AG08396 (cell line): ENCODE data around the gene ITGA6.

ENCODE experiments used
- DNase-seq: peaks from one replicate; pipeline ENCODE4 v3.0.0; 2012; ENCODE audit warnings: low spot score, mixed read lengths

ITGA6 gene

DNA sequence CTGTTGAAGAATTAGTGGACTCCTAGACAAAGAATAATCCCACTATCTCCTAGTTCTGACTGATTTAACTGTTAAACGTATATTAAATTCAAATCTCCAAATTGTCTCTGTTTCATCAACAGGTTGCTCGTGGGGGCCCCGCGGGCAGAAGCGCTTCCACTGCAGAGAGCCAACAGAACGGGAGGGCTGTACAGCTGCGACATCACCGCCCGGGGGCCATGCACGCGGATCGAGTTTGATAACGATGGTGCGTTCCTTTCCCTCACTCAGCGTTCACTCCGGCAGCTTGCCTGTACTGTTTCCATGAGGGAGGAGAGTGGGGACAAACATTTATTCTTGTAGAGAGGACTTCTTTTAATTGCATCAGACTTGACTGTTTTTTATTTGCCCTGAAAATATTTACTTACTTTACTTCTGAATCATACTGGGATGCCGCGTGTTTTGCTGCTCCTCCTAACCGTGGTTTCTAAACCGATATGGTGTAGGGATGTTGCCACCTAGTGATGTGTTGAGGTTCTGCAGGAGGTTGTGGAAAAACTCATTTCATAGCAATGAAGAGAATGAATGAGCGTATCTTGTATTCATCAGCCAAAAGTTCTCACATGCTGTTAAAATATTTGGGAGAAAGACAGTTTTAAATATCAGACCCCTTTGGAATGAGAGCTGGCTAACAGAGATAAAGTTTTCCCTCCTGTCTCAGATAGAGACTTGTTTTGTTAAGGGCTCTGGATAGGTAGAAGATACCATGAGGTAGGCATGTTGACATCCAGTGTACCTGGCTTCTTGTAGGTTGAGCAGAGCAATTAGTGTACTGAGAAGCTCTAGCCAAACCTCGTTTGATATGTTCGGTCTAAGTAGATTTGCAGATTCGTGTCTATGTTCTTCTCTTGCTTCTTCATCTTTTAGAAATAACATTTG, 38.3 kb downstream of the ITGA6 start:
- peak; percentile 71 for DNase-seq

DNA sequence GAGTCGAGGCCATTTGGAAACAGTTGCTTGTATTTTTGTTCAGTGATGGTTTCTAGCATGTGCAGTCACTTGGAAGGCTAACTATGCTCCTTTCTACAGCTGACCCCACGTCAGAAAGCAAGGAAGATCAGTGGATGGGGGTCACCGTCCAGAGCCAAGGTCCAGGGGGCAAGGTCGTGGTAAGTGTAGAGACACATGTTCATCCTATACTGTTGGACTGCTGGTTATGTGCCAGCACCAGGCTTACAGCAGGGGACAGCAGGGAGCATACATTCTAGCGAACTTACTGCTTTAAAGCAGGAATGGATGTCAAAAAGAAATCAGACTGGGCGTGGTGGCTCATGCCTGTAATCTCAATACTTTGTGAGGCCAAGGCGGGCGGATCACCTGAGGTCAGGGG, 40.0 kb downstream of the ITGA6 start:
- no peak for DNase-seq

DNA sequence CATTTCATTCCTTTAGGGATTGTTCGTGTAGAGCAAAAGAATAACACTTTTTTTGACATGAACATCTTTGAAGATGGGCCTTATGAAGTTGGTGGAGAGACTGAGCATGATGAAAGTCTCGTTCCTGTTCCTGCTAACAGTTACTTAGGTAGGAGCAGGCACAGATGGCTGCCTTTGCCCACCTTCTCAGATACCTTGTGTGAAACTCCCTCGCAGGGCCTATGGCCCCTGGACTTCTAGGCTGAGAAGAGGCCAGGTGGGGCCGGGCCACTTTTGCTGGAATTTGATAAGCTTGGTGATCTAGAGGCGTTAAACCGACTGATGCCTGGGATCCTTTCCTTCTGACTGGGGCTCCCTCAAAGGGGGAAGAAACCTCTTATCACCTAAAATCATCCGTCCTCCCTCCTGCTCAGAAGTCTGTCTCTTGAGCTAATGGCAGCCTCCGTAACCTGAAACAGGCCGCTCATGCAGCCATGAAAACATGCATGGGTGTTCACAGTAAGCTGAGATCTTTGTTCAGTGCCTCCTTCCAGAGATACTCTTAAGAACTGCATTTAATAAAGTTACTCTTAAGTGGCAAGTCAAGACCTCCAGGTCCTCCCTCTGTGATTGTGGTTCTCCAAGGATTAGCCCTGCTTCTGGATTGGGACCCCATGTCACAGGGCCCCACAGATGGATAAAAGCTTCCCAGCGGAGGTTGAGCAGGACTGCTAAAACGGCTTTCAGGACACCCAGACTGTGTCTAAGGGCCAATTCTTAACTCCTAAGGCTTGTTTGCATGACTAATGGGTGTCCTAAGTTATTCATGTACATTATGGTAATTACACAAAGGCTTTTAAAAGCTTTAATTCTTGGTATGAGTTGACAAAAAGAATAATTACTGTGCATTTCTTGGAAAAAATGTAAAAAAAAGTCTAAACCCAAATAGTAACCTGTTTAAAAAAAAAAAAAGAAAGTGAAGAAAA, 43.9 kb downstream of the ITGA6 start:
- no peak for DNase-seq

DNA sequence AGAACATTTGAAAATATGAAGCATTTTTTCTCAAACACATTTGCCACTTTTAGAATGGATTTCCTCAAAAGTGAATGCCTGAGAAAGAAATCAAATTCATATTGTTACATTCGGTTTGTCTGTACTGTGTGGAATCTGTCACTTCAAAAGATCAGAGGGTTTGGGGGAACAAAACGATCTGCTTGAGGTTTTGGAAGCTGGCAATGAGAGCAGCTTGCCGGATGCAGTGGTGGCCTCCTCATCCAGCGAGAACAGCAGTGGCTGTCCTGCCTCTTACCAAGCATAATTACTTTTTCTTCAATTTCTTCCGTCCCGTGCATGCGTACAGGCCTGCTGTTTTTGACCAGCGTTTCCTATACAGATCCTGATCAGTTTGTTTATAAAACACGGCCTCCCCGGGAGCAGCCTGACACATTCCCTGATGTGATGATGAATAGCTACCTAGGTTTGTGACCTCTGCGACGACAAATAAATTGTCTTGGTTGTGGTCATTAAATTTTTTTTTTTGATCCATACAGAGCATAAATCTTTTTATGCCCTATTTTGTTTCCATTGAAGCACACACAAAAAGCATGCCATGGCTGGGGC, 45.2 kb downstream of the ITGA6 start:
- DNase-seq = no peak

DNA sequence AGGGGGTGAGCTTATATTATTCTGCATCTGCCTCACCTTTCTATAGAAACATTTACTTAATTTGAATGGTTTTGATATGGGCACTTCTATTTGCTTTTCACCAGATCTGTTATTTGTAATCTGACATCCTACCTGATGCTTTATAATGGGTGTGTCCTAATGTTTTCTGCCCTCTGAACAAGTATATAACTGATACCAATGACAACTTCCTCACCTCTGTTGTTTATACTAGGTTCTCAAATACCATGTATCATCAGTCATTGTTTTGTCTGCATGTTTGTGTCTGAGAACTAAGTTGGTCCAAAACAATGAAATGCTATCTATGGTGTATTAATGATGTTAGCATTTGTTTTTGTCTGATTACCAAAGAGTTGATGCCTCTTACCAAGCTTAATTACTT, 45.8 kb downstream of the ITGA6 start:
- no peak for DNase-seq

DNA sequence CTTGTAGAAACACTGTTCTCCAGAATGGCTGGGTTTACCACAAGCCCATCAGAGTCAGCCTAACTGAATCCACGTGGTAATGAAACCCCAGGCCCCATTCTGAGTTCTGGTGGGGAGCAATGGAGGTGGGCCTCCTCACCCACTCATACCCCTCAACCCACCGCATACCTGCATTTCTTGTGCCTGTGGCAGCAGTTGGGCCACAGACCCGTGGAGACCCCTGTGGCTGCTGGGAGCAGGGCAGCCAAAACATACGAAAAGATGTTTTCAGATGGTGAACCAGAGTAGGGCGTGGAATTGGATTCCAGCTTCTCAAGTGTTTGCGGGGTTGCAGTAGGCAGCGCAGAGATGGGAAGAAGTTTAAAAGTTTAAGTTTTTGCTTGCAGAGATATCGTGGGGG, 51.0 kb downstream of the ITGA6 start:
- DNase-seq = no peak

DNA sequence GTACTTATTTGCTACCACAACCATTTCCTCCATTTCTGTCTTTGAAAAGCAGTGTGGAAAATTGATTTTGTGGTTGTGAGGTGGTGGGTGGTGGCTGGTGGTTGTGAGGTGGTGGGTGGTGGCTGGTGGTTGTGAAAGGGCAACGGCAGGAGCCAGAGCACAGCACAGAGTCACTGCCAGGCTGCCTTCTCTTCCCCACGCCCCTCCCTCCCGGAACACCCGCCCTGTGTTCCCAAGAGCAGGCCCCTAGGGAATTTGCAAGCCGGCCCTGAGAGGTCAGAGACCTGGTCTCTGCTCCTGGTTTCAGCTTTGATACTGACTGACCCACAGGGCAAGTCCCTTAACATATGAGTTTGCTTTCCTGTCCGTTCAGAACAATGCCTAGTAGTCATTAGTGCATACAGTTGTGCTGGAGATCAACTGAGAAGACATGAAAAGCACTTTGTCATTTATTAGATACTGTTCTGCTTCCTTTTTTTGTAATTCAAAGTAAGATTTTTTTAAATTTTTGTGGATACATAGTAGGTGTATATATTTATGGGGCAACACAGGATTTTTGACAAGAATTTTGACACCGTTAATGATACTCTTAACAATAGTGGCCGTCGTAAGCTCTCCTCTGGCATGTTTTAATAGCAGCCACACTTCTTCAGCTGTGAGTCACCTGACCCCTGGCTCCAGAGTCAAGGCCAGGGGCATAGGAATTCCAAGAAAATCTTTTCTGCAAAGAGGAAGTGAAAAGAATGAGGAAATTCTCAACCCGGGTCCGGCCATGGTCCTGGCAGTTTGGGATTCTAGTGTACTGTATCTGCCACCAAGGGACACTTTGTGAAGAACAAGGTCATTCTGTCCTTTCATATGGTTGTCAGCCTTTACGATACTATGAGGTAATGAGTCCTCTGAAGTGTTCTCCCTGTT, 53.2 kb downstream of the ITGA6 start:
- peak; percentile 12 for DNase-seq

DNA sequence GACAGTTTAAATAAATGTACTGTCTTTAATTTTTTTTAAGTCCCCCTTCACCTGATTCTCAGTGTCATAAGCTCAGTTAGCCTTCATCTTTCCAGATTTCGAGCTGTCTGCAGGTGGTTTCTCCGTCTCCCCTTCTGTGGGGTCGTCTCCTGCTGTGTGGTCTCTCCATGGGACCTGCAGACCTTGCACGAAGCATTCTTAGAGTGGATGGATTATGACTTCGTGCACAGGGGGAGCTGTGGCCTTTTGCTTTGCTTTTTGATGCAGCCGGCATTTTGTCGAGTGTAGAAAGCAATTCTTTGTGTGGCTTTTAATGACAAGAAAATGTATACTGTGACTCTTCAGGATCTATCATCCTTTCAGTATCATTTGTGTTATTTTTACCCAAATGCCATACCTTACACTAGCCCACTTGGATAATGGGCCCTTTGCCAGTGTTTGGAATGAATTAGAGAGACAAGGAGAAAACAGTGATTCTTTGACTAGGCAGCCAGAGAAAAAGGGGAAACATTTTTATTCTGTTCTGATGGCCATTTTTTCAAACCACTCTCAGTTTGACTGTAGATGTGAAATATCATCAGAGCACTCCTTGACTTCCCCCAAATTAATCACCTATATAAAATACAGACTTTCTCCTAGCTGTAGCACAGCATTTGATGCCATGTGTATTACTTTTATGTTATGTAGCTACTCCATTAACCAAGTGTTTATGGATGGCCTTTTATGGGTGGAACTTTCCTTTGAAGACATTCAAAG, 54.3 kb downstream of the ITGA6 start:
- no peak for DNase-seq

DNA sequence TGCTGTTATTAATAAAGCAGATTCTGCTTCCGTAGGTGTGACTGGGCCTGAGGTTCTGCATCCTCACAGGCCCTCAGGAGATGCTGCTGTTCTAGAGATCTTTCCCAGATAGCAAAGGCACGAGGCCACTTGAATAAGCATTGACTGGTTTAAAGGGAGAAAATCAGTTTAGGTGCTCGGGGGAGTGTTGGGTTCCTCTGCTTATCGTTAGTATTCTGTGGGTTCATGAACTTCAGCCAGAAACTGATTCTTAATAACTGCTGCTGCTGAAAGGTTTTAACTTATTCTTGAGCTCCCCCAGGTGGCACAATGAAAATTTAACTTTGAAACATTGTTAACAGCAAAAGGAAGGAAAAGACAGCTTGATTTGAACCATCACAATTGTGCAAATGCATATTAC, 56.9 kb downstream of the ITGA6 start:
- no peak for DNase-seq

DNA sequence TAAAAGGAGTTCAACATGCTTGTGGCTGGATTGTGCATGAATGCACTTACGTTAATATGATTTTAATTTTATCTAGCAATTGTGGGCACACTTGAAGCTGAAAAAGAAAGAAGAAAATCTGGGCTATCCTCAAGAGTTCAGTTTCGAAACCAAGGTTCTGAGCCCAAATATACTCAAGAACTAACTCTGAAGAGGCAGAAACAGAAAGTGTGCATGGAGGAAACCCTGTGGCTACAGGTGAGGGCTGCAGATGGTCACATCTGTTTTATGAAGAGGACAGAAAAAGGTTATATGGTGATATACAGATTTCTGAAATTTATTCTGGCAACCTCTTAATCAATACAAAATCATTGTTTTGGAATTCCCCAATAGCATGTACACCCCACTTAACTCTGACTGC, 57.3 kb downstream of the ITGA6 start:
- no peak for DNase-seq

DNA sequence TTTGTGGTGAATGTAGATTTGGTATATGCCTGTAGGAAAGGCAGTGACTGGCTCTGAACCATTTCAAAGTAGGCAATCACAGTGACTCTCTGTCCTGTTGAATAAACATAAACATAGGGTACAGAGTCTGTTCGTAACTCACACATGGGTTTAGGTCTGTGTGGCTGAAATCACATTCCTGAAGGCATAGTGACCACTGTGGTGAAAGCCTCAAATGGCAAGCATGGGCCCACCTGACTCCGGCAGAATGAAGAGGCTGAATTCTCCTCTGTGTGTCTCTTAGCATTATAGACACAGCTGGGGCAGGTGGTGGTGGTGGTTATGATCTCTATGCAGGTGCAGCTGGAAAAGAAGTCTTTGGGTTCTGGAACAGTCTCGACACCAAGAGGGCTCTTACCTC, 61.2 kb downstream of the ITGA6 start:
- DNase-seq = no peak

DNA sequence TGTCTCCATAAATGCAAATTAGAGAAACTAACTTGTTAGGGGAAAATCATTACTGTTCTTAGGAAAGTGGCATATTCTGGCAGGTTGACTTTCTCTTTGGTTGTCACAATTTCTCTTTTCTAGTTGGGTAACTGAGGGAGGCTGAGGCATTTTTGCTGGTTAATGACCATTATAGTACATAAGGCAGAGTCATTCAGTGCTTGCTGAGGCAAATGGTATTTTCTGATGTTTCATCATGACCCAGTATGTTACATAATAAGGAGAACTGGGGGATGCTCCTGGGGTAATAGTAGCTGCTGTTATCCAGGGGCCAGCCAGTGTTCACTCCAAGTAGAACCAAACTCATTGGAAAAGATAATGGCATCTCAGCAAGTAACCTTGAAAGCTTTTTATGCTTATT, 62.3 kb downstream of the ITGA6 start:
- no peak for DNase-seq

DNA sequence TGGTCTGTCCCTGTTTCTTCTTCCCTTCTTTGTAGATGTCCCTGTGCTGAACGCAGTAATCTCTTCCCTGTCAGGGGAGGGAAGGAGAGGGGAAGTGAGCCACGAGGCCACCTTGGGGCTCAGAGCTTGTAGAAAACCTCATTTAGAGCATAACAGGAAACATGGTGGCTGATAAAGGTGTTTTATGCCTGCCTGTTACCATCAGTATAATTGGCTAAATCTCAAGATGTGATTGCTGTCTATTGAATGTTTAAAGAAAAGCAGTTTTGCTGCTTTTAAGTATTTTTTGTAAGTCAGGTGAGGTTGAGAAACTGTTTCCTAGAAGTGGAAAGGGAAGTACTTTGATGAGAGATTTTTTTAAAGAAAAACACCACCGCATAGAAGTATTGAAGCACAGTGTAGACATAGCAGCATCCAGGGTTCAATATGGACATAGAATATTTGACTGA, 68.8 kb downstream of the ITGA6 start:
- DNase-seq = no peak

DNA sequence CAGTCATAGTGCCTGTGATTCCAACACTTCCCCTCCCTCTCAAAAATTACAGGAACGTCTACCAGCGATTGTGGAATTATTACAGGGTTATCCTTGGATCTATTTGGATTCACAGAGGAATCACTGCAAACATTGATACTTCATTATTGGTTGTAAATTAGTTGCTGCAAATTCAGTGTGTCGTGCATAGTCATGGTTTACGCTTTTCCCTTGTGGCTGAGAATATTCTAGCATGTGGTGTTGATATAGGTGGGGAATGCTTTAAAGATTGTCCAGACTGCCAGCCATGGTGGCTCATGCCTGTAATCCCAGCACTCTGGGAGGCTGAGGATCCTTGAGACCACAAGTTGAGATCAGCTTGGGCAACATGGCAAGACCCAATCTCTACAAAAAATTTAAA, 79.8 kb downstream of the ITGA6 start:
- no peak for DNase-seq

DNA sequence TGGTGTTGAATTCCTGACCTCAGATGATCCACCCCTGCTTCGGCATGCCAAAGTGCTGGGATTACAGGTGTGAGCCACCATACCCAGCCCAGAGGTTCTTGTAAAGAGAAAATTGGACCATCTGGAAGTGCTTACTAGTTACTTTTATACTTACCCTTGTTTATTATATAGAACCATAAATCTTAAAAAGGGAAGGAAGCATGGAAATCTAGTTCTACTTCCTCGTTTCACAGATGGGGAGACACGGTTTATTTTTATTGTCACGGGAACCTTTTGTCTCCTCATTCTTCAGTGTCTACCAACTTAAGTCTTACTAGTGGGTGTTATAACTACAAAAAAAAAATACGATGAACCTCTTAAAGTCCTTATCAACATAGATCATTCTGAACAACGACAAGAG, 82.7 kb downstream of the ITGA6 start:
- no peak for DNase-seq

DNA sequence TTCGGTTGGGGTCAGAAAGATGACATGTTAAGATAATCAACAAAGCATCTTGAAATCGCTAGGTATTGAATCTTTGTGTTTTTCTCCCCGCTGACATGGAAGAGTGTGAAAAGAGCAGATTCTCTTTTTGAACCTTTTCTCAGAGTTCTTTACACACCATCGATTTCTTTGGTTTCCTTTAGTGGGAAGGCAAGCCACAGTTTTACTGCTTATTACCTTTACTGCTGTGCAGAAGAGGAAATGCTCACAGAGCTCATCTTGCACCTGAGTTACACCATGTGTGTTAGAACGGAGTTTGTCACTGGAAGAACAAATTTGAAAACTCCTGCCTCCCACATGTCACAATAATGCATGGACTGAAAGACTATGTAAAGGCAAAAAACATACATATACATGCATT, 83.2 kb downstream of the ITGA6 start:
- DNase-seq = no peak

DNA sequence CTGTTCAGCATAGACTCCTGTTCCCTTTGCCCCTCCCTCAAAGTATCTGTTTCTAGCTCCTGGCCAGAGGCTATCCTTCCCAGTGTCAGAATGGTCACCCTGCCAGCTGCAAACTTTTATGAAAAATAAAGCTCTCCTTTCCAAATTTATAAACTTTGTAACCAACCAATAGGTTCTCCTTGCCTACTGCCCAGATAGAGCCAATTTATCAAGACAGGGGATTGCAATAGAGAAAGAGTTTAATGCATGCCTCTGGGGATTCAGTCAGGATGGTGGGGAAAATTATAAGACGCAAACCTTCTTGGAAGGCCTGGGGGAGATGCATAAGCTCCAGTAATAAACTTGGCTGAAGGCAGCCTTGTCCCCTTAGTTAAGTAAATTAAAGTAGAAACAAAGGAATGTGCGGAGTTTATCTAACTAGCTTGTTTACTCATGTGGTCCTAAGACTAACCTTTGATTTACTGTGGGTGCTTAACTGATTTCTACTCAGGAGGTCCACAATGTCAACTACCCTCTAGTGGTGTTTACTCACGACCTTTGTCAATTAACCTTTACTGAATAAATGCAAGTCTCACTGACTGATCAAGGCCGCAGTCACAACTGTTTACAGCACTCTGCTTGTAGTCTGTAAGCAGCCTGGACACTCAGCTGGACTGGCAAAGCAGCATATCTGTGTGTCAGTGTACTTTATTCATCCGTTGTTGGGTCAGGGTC, 85.6 kb downstream of the ITGA6 start:
- no peak for DNase-seq

DNA sequence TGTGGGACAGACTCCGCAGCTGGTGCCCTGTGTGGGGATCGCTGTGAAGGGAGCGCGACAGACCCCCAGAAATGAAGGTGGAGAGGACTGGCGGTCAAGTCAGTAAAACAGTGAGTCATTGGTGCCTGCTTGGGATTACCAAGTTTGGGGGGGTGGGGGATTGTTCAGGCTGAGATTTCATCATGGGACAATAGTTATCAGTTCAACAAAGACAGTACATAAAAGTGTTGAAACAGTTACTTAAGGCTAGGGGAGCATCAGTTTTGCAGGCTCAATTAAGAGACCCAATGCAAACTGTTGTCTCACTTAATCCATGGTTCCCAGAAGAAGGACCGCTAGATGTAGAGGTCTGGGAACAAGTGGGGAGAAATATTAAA, 86.1 kb downstream of the ITGA6 start:
- DNase-seq = no peak

DNA sequence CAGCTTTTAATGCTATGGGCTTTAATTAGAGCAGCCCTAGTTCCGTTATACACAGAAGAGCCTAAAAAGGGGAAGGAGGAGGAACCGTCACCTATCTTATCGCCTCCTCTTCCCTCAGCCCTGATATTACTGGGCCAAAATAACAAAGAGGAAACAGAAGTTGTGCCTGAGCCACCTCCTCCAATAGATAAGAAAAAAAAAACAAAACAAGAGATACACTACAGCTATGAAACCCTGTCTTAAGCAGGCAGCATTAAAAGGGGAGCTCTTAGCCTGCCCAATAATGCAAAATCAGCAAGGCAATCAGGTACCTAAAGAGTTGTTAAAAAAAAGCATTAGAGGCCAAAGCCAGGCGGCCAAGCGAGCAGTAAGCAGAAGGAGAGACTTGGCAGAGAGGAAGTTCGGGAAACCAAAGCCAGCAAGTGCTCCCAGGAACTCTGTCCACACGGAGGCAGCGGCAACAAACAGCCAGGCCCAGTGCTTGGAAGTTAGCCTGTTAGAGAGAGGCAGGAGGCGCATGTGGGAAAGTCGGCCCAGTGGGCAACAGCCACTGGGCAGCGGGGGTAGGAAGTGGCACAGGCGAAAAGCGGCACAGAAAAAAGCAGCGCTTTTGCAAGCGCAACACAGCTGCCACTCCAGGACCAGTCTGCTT, 86.7 kb downstream of the ITGA6 start:
- no peak for DNase-seq

DNA sequence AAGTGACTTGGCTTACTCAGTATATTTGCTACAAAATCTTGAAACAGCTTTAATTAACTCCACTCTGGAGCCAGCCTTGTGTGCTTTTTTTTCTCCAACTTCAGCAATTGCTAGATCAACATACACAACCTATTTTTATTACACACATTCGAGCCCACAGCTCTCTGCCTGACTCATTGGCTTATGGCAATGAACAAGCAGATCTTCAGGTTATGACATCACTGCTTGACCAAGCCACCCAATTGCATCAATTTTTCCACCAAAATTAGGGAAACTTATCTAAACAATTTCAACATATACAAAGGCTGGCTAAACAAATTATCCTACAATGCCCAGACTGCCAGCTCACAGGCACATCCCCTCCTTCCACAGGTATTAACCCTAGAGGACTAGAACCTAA, 88.9 kb downstream of the ITGA6 start:
- DNase-seq = peak; percentile 46
